ENCODE measurements around the gene PJA2.

GRCh38 chr5:109439590-109439989 is 29.8 kb upstream of the PJA2 start:
- TF ChIP-seq ELF4 (IDR thresholded peaks at IDR 0.05) (no peak), SUZ12 (IDR thresholded peaks at IDR 0.05) (no peak), PKNOX1 (IDR thresholded peaks at IDR 0.05) (no peak), HDGF (IDR thresholded peaks at IDR 0.05; ENCODE audit: borderline replicate concordance) (no peak), LEF1 (IDR thresholded peaks at IDR 0.05; ENCODE audit: borderline replicate concordance) (no peak), FOXK2 (IDR thresholded peaks at IDR 0.05) (no peak), FOXM1 (IDR thresholded peaks at IDR 0.05; ENCODE audit: borderline replicate concordance) (no peak), BHLHE40 (IDR thresholded peaks at IDR 0.05; ENCODE audit: borderline replicate concordance) (no peak), SP1 (IDR thresholded peaks at IDR 0.05) (no peak), ZNF384 (IDR thresholded peaks at IDR 0.05) (no peak), NFRKB (IDR thresholded peaks at IDR 0.05) (no peak), L3MBTL2 (conservative IDR thresholded peaks at IDR 0.05) (no peak)

Data from HEK293T (cell line).